Suprapubic skin (tissue), 4 donors: ENCODE results near the gene MRPL16. TPM values are rescaled to one million over a fixed set of nuclear protein-coding genes. Genes with fewer than 3 reads are reported as not detected.
A peak's percentile ranks its signal among the peaks of the same experiment; 100 is the strongest.

Source experiments
- DNase-seq, 2 donors: peaks; one replicate each; pipeline ENCODE4 v3.0.0-alpha.2; 2019; ENCODE audit warnings: low spot score in 2 of 2
- H3K27ac ChIP-seq: fragments of 200-600 bp; sonication (generic); one replicate; pipeline ENCODE4 v1.5.1; 2019
- H3K27me3 ChIP-seq: fragments of 200-600 bp; sonication (generic); one replicate; pipeline ENCODE4 v1.5.1; 2019
- H3K36me3 ChIP-seq: fragments of 200-600 bp; sonication (generic); one replicate; pipeline ENCODE4 v1.5.1; 2019
- H3K4me1 ChIP-seq: fragments of 200-600 bp; sonication (generic); one replicate; pipeline ENCODE4 v1.5.1; 2019
- H3K4me3 ChIP-seq: fragments of 200-600 bp; sonication (generic); one replicate; pipeline ENCODE4 v1.5.1; 2019; ENCODE audit warnings: mild to moderate bottlenecking
- H3K9me3 ChIP-seq: fragments of 200-600 bp; sonication (generic); one replicate; pipeline ENCODE4 v1.5.1; 2019
- CTCF ChIP-seq, 2 donors: fragments of 200-600 bp in 1 of 2; fragments of 450-650 bp in 1 of 2; sonication (generic) in 1 of 2; IDR thresholded peaks; one replicate each; pipeline ENCODE4 v1.5.1; 2016 to 2019; ENCODE audit warnings: antibody characterized with exemption in 2 of 2, mild to moderate bottlenecking in 1 of 2, moderate library complexity in 1 of 2
- EP300 ChIP-seq: sonication (generic); formaldehyde crosslinking; IDR thresholded peaks from one replicate; pipeline ENCODE4 v1.6.1; 2017; ENCODE audit warnings: antibody characterized with exemption
- POLR2A ChIP-seq, 2 donors: fragments of 450-650 bp; IDR thresholded peaks; one replicate each; pipeline ENCODE4 v1.6.1; 2017; ENCODE audit warnings: antibody characterized with exemption in 2 of 2, mild to moderate bottlenecking in 2 of 2, moderate library complexity in 2 of 2
- POLR2AphosphoS5 ChIP-seq, 3 donors: sonication (generic); formaldehyde crosslinking; IDR thresholded peaks; one replicate each; pipeline ENCODE4 v1.6.1; 2017; ENCODE audit warnings: antibody characterized with exemption in 3 of 3
- WGBS: methylation state at CpG from one replicate; pipeline ENCODE4 v1.1.5; 2018; 5-methylcytosine and 5-hydroxymethylcytosine counted together
- total RNA-seq, 4 donors: library from RNA; depleted of rRNA; stranded (reverse); fragments of >200 nt; gene quantifications; one replicate each; pipeline ENCODE4 v1.1.0, GENCODE V29; 2016

Gene MRPL16
- total RNA-seq, 4 donors from 2014 or later = 27.8 to 42.0 (median 32.4) TPM

- Histone ChIP-seq H3K27ac (no peak overlapping the region), H3K9me3 (no peaks in the 10 kb centered on the region), H3K36me3 (peaks cover 36% of the 10 kb centered on the region), H3K27me3 (no peaks in the 10 kb centered on the region), H3K4me1 (peaks cover 9% of the 10 kb centered on the region), H3K4me3 (no peak overlapping the region)
- DNase-seq = no peak
- no peak for TF ChIP-seq EP300
- TF ChIP-seq CTCF (IDR thresholded peaks at IDR 0.05) = no peak
- TF ChIP-seq POLR2AphosphoS5 (IDR thresholded peaks at IDR 0.05) = no peak
- TF ChIP-seq POLR2A (IDR thresholded peaks at IDR 0.05) = no peak
- WGBS = 59% methylated on average over 5 of the region's 5 CpGs
Measured at GRCh38 chr11:59776210-59777066, 34.1 kb downstream of the MRPL16 start.

- WGBS = 78% methylated on average over 5 of the region's 5 CpGs
- peaks cover 10% of the 10 kb centered on the region for H3K4me1 ChIP-seq
Measured at GRCh38 chr11:59773083-59773440, 37.5 kb downstream of the MRPL16 start.

GRCh38 chr11:59771605-59772004 is 39.0 kb downstream of the MRPL16 start:
- TF ChIP-seq EP300 (no peak), POLR2AphosphoS5 (IDR thresholded peaks at IDR 0.05) (no peak), POLR2A (IDR thresholded peaks at IDR 0.05) (no peak), CTCF (IDR thresholded peaks at IDR 0.05) (no peak)
- H3K9me3 ChIP-seq = no peaks in the 10 kb centered on the region
- H3K27ac ChIP-seq = peak overlapping the region; percentile 19
- H3K27me3 ChIP-seq = no peaks in the 10 kb centered on the region
- peaks cover 28% of the 10 kb centered on the region for H3K36me3 ChIP-seq
- H3K4me3 ChIP-seq = no peak overlapping the region
- 87% methylated on average over 4 of the region's 4 CpGs for WGBS
- DNase-seq = no peak
- H3K4me1 ChIP-seq = peaks cover 23% of the 10 kb centered on the region

More at GRCh38 chr11:59773083-59773440, 37.5 kb downstream of the MRPL16 start:
- Histone ChIP-seq H3K4me3 (no peak overlapping the region), H3K27me3 (no peaks in the 10 kb centered on the region), H3K27ac (no peak overlapping the region), H3K36me3 (peaks cover 28% of the 10 kb centered on the region), H3K9me3 (no peaks in the 10 kb centered on the region)
- DNase-seq = no peak
- TF ChIP-seq POLR2AphosphoS5 (IDR thresholded peaks at IDR 0.05) (no peak), POLR2A (IDR thresholded peaks at IDR 0.05) (no peak), CTCF (IDR thresholded peaks at IDR 0.05) (no peak), EP300 (no peak)

- H3K4me1 ChIP-seq = peaks cover 28% of the 10 kb centered on the region
- 97% methylated on average over 8 of the region's 8 CpGs for WGBS
- no peaks in the 10 kb centered on the region for H3K9me3 ChIP-seq
- H3K27me3 ChIP-seq = no peaks in the 10 kb centered on the region
- DNase-seq = no peak
- H3K4me3 ChIP-seq = no peak overlapping the region
- peaks cover 24% of the 10 kb centered on the region for H3K36me3 ChIP-seq
- no peak for TF ChIP-seq EP300
- TF ChIP-seq POLR2AphosphoS5 (IDR thresholded peaks at IDR 0.05) = no peak
- no peak for TF ChIP-seq POLR2A (IDR thresholded peaks at IDR 0.05)
- TF ChIP-seq CTCF (IDR thresholded peaks at IDR 0.05) = no peak
- peak overlapping the region; percentile 7 for H3K27ac ChIP-seq
Measured at GRCh38 chr11:59770869-59771268, 39.7 kb downstream of the MRPL16 start.

- TF ChIP-seq EP300 (no peak), POLR2AphosphoS5 (IDR thresholded peaks at IDR 0.05) (no peak), CTCF (IDR thresholded peaks at IDR 0.05) (no peak), POLR2A (IDR thresholded peaks at IDR 0.05) (no peak)
- H3K4me1 ChIP-seq = peaks cover 34% of the 10 kb centered on the region
- 92% methylated on average over 3 of the region's 3 CpGs for WGBS
- H3K36me3 ChIP-seq = peaks cover 18% of the 10 kb centered on the region
- H3K27me3 ChIP-seq = no peaks in the 10 kb centered on the region
- H3K4me3 ChIP-seq = no peak overlapping the region
- no peak for DNase-seq
- H3K27ac ChIP-seq = no peak overlapping the region
- H3K9me3 ChIP-seq = no peaks in the 10 kb centered on the region
Measured at GRCh38 chr11:59770319-59770718, 40.3 kb downstream of the MRPL16 start.
